Trophoblast cell (in vitro differentiated cells and primary cell): ENCODE data around the gene PAX7.

Experiments used
- DNase-seq, 2 donors: peaks; one replicate each; pipeline ENCODE4 v3.0.0-alpha.2; 2016
- H2AFZ ChIP-seq: 2 replicates; pipeline ENCODE4 v1.6.1; 2013; ENCODE audit warnings: low read length, moderate library complexity, mild to moderate bottlenecking; ENCODE audit not compliant: insufficient read depth, poor library complexity
- H2AK5ac ChIP-seq: 2 replicates; pipeline ENCODE4 v1.6.1; 2013; ENCODE audit warnings: mild to moderate bottlenecking, low read length
- H2BK120ac ChIP-seq: 2 replicates; pipeline ENCODE4 v1.6.1; 2013; ENCODE audit warnings: low read length, mild to moderate bottlenecking, moderate library complexity; ENCODE audit not compliant: insufficient read depth, poor library complexity
- H2BK12ac ChIP-seq: 2 replicates; pipeline ENCODE4 v1.6.1; 2013; ENCODE audit warnings: mild to moderate bottlenecking, low read length, moderate library complexity
- H2BK5ac ChIP-seq: 2 replicates; pipeline ENCODE4 v1.6.1; 2013; ENCODE audit warnings: low read length, low read depth, moderate library complexity, mild to moderate bottlenecking; ENCODE audit not compliant: poor library complexity
- H3K14ac ChIP-seq: 2 replicates; pipeline ENCODE4 v1.6.1; 2013; ENCODE audit warnings: mild to moderate bottlenecking, low read length
- H3K18ac ChIP-seq: 2 replicates; pipeline ENCODE4 v1.6.1; 2013; ENCODE audit warnings: mild to moderate bottlenecking, low read length
- H3K23ac ChIP-seq: 2 replicates; pipeline ENCODE4 v1.6.1; 2013; ENCODE audit warnings: low read length
- H3K27ac ChIP-seq: 2 replicates; pipeline ENCODE4 v1.5.1; 2013; ENCODE audit warnings: low read depth, mild to moderate bottlenecking, inconsistent platforms, low read length, moderate library complexity
- H3K27me3 ChIP-seq: 2 replicates; pipeline ENCODE4 v1.6.1; 2013; ENCODE audit warnings: inconsistent platforms, mild to moderate bottlenecking, low read length, moderate library complexity; ENCODE audit not compliant: insufficient read depth
- H3K36me3 ChIP-seq, 2 experiments: 1 replicate in 1 of 2; 2 replicates in 1 of 2; pipeline ENCODE4 v1.6.1; 2013; ENCODE audit warnings: low read length in 2 of 2, mild to moderate bottlenecking in 2 of 2, moderate library complexity in 1 of 2; ENCODE audit not compliant: insufficient read depth in 2 of 2, control insufficient read depth in 1 of 2
- H3K4ac ChIP-seq: 2 replicates; pipeline ENCODE4 v1.6.1; 2013; ENCODE audit warnings: low read depth, mild to moderate bottlenecking, low read length, moderate library complexity
- H3K4me1 ChIP-seq, 2 experiments: 1 replicate in 1 of 2; 2 replicates in 1 of 2; pipeline ENCODE4 v1.6.1; 2013; ENCODE audit warnings: low read length in 2 of 2, mild to moderate bottlenecking in 2 of 2, moderate library complexity in 1 of 2; ENCODE audit not compliant: insufficient read depth in 2 of 2, control insufficient read depth in 1 of 2
- H3K4me2 ChIP-seq: 2 replicates; pipeline ENCODE4 v1.6.1; 2013; ENCODE audit warnings: inconsistent platforms, mild to moderate bottlenecking, low read length, moderate library complexity
- H3K4me3 ChIP-seq: 2 replicates; pipeline ENCODE4 v1.5.1; 2013; ENCODE audit warnings: mild to moderate bottlenecking, low read depth, low read length, inconsistent platforms
- H3K79me1 ChIP-seq: one replicate; pipeline ENCODE4 v1.6.1; 2013; ENCODE audit warnings: low read length
- H3K79me2 ChIP-seq: 2 replicates; pipeline ENCODE4 v1.6.1; 2013; ENCODE audit warnings: low read length, mild to moderate bottlenecking; ENCODE audit not compliant: control insufficient read depth, insufficient read depth, poor library complexity
- H3K9ac ChIP-seq: 2 replicates; pipeline ENCODE4 v1.6.1; 2013; ENCODE audit warnings: mild to moderate bottlenecking, low read length
- H3K9me3 ChIP-seq: 2 replicates; pipeline ENCODE4 v1.6.1; 2013; ENCODE audit warnings: low read depth, mild to moderate bottlenecking, control low read depth, inconsistent platforms, low read length; ENCODE audit not compliant: insufficient read depth
- H4K12ac ChIP-seq: 2 replicates; pipeline ENCODE4 v1.6.1; 2013; ENCODE audit warnings: low read depth, mild to moderate bottlenecking, low read length, moderate library complexity
- H4K8ac ChIP-seq: 2 replicates; pipeline ENCODE4 v1.6.1; 2013; ENCODE audit warnings: low read depth, mild to moderate bottlenecking, low read length, moderate library complexity
- H4K91ac ChIP-seq: one replicate; pipeline ENCODE4 v1.6.1; 2013; ENCODE audit warnings: low read depth, mild to moderate bottlenecking, low read length, moderate library complexity
- WGBS: extraction: QIAGEN DNeasy Blood & Tissue Kit; methylation state at CpG from one replicate; pipeline ENCODE4 v1.1.7; 2013; ENCODE audit warnings: missing lambda C conversion rate; ENCODE audit not compliant: insufficient read length, insufficient coverage; ENCODE audit errors: extremely low coverage; 5-methylcytosine and 5-hydroxymethylcytosine counted together

Gene PAX7

DNA sequence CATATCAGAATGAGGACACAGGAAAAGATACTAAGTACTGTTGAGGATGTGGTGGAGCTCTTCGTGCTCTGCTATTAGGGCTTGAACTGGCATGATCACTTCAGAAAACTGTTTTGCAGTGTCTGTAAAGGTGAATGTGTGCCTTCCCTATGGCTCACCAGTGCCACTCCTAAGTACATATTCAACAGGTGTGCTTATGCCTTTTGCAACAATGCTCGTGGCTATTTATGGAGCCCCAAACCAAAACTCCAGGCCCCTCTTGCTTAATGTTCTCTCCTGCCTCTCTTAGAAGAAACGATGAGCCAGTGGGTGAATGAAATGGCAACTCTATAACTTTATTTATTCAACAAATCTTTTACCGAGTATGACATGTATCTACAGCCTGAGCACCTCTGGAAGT is 158.6 kb downstream of the PAX7 start:
- no peak overlapping the region for H3K4me3 ChIP-seq
- H3K4me1 ChIP-seq: no peaks in the 10 kb centered on the region
- no peak overlapping the region for H2AK5ac ChIP-seq
- WGBS: no CpG with 5 or more reads among the region's 4 CpGs
- no peak overlapping the region for H3K14ac ChIP-seq
- H3K9me3 ChIP-seq: no peaks in the 10 kb centered on the region
- H3K79me2 ChIP-seq: no peaks in the 10 kb centered on the region
- no peak overlapping the region for H4K91ac ChIP-seq
- H2BK5ac ChIP-seq: no peak overlapping the region
- no peak overlapping the region for H3K9ac ChIP-seq
- no peaks in the 10 kb centered on the region for H3K36me3 ChIP-seq
- no peak overlapping the region for H3K4ac ChIP-seq
- H3K27ac ChIP-seq: no peak overlapping the region
- no peak overlapping the region for H4K12ac ChIP-seq
- no peak overlapping the region for H2AFZ ChIP-seq
- H3K79me1 ChIP-seq: no peaks in the 10 kb centered on the region
- H3K23ac ChIP-seq: no peak overlapping the region
- H3K18ac ChIP-seq: no peak overlapping the region
- peaks cover 3% of the 10 kb centered on the region for H3K27me3 ChIP-seq
- H4K8ac ChIP-seq: no peak overlapping the region
- H2BK12ac ChIP-seq: no peak overlapping the region
- H2BK120ac ChIP-seq: no peak overlapping the region
- no peak overlapping the region for H3K4me2 ChIP-seq
- DNase-seq: no peak

DNA sequence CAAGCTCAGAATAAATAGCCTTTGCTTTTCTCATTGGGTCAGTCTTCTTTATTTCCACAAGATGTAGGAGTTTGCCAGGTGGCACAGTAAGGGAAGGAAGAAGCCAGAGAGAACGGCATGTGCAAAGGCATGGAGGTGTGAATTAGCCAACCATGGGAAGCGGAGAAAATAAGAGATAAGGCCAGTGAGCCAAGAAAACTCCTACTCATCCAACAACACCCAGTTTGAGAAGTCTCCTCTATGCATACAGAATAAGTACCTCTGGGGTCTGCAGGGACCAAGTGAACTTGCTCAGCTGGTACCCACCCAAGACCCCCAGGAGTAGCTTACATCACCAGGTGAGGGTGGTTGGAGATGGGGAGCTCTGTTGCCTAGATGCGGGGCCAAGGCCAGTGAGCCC is 162.1 kb downstream of the PAX7 start:
- Histone ChIP-seq H3K79me2 (no peaks in the 10 kb centered on the region), H3K4me2 (no peak overlapping the region), H4K8ac (no peak overlapping the region), H3K4ac (no peak overlapping the region), H3K23ac (no peak overlapping the region), H2BK5ac (no peak overlapping the region), H3K14ac (no peak overlapping the region), H2AFZ (no peak overlapping the region), H3K4me3 (no peak overlapping the region), H3K18ac (no peak overlapping the region), H3K27ac (no peak overlapping the region), H3K79me1 (no peaks in the 10 kb centered on the region), H2BK12ac (no peak overlapping the region), H3K9ac (no peak overlapping the region), H3K4me1 (no peaks in the 10 kb centered on the region), H3K27me3 (no peaks in the 10 kb centered on the region), H2AK5ac (no peak overlapping the region), H4K12ac (no peak overlapping the region), H2BK120ac (no peak overlapping the region), H3K36me3 (no peaks in the 10 kb centered on the region), H3K9me3 (no peaks in the 10 kb centered on the region), H4K91ac (no peak overlapping the region)
- WGBS: no CpG with 5 or more reads among the region's 3 CpGs
- no peak for DNase-seq

DNA sequence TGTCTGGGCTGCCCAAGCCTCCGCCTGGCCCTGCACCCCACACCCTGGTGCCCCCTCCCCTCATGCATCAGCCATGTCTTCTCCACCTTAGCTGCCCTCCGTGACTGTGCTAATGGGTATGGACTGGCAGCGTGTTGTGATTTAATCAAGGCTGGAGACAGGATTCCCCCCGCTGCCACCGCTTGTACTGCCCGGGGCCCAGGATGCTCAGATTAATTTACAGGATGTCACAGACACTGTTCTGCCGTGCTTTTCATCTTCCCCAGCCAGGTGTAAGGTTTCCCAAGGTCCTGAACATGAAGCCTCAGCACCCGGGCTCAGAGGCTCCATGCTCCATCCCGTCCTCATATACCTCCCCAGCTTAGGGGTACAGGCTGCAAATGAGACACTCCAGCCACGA is 162.5 kb downstream of the PAX7 start:
- whole genome bisulfite sequencing: no CpG with 5 or more reads among the region's 10 CpGs
- H3K9ac ChIP-seq: no peak overlapping the region
- no peaks in the 10 kb centered on the region for H3K79me2 ChIP-seq
- no peak overlapping the region for H3K4ac ChIP-seq
- no peak overlapping the region for H3K18ac ChIP-seq
- H4K91ac ChIP-seq: no peak overlapping the region
- no peaks in the 10 kb centered on the region for H3K36me3 ChIP-seq
- DNase-seq: no peak
- H4K12ac ChIP-seq: no peak overlapping the region
- H2BK12ac ChIP-seq: no peak overlapping the region
- no peak overlapping the region for H2BK5ac ChIP-seq
- no peaks in the 10 kb centered on the region for H3K4me1 ChIP-seq
- no peak overlapping the region for H3K23ac ChIP-seq
- H3K4me2 ChIP-seq: no peak overlapping the region
- H4K8ac ChIP-seq: no peak overlapping the region
- H3K4me3 ChIP-seq: no peak overlapping the region
- H3K27me3 ChIP-seq: no peaks in the 10 kb centered on the region
- no peaks in the 10 kb centered on the region for H3K79me1 ChIP-seq
- no peak overlapping the region for H3K14ac ChIP-seq
- no peaks in the 10 kb centered on the region for H3K9me3 ChIP-seq
- H2AK5ac ChIP-seq: no peak overlapping the region
- H3K27ac ChIP-seq: no peak overlapping the region
- no peak overlapping the region for H2BK120ac ChIP-seq
- H2AFZ ChIP-seq: no peak overlapping the region

DNA sequence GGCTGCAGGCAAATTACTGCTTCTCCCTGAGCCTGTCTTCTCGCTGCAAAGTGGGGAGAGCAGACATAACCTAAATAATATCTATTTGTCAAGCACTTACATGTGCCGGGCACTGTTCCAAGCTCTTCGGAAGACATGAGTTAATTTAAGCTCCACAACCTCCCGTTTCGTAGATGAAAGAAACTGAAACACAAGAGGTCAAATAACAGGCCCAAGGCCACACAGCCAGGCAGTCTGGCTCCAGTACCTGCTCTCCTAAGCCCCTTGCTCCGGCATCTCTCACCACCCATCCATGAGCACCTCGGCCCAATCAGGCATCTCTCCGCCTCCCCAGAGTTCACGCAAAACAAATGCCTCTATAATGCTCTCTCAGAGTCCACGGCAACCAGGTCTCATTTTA is 163.4 kb downstream of the PAX7 start:
- no peak overlapping the region for H3K4ac ChIP-seq
- no peaks in the 10 kb centered on the region for H3K9me3 ChIP-seq
- H3K27ac ChIP-seq: no peak overlapping the region
- no peaks in the 10 kb centered on the region for H3K4me1 ChIP-seq
- no peak overlapping the region for H3K23ac ChIP-seq
- no peak overlapping the region for H2BK12ac ChIP-seq
- no peaks in the 10 kb centered on the region for H3K79me1 ChIP-seq
- H3K27me3 ChIP-seq: no peaks in the 10 kb centered on the region
- no peak overlapping the region for H4K91ac ChIP-seq
- no peaks in the 10 kb centered on the region for H3K79me2 ChIP-seq
- no peak overlapping the region for H2AK5ac ChIP-seq
- no peak for DNase-seq
- H3K18ac ChIP-seq: no peak overlapping the region
- no peak overlapping the region for H4K8ac ChIP-seq
- no peak overlapping the region for H2BK5ac ChIP-seq
- WGBS: no CpG with 5 or more reads among the region's 10 CpGs
- no peak overlapping the region for H3K14ac ChIP-seq
- H3K36me3 ChIP-seq: no peaks in the 10 kb centered on the region
- no peak overlapping the region for H3K4me2 ChIP-seq
- no peak overlapping the region for H3K4me3 ChIP-seq
- no peak overlapping the region for H2AFZ ChIP-seq
- no peak overlapping the region for H2BK120ac ChIP-seq
- no peak overlapping the region for H4K12ac ChIP-seq
- H3K9ac ChIP-seq: no peak overlapping the region
